NCI-H345 (cell line): ENCODE data around the gene CES4A.
"Not testable (repeated sequence)": the region's sequence is repeated elsewhere in the genome, so short reads cannot be mapped to it uniquely, and the experiment has no call there.

Source experiments
- DNase-seq: peaks from one replicate; lab custom pipeline; 2025; lab: John Stamatoyannopoulos, UW

CES4A gene

GRCh38 chr16:66991545-66992077, 3.2 kb downstream of the CES4A start:
- no peak for DNase-seq

GRCh38 chr16:66993558-66993957, 5.2 kb downstream of the CES4A start:
- DNase-seq = not testable (repeated sequence)

- DNase-seq = no peak
These were observed 8.1 kb downstream of the CES4A start for GRCh38 chr16:66996324-66996982.

GRCh38 chr16:66996983-66997358, 8.6 kb downstream of the CES4A start:
- no peak for DNase-seq

GRCh38 chr16:67000384-67001351, 12.3 kb downstream of the CES4A start:
- DNase-seq = peak; percentile 78

GRCh38 chr16:67001726-67002125, 13.3 kb downstream of the CES4A start:
- DNase-seq = no peak

GRCh38 chr16:67006930-67007658, 18.7 kb downstream of the CES4A start:
- no peak for DNase-seq

- no peak for DNase-seq
These were observed 20.8 kb downstream of the CES4A start for GRCh38 chr16:67009158-67009557.

GRCh38 chr16:67011274-67011673, 22.9 kb downstream of the CES4A start:
- no peak for DNase-seq

GRCh38 chr16:67013233-67013822, 24.9 kb downstream of the CES4A start:
- DNase-seq = no peak

- peak; percentile 52 for DNase-seq
These were observed 25.6 kb downstream of the CES4A start for GRCh38 chr16:67013823-67014633.

GRCh38 chr16:67014634-67015312, 26.4 kb downstream of the CES4A start:
- DNase-seq = no peak

- DNase-seq = no peak
These were observed 26.9 kb downstream of the CES4A start for GRCh38 chr16:67015313-67015731.

GRCh38 chr16:67016143-67016542, 27.8 kb downstream of the CES4A start:
- no peak for DNase-seq

- DNase-seq = no peak
These were observed 28.5 kb downstream of the CES4A start for GRCh38 chr16:67016681-67017420.

GRCh38 chr16:67017421-67017750, 29.0 kb downstream of the CES4A start:
- DNase-seq = no peak

- peak; percentile 82 for DNase-seq
These were observed 29.6 kb downstream of the CES4A start for GRCh38 chr16:67017810-67018488.

- no peak for DNase-seq
These were observed 30.8 kb downstream of the CES4A start for GRCh38 chr16:67019171-67019570.

GRCh38 chr16:67021321-67021720, 32.9 kb downstream of the CES4A start:
- DNase-seq = no peak
